Liver (tissue), 9 donors: ENCODE results near the gene MARK3. TPM values are rescaled to one million over a fixed set of nuclear protein-coding genes. Genes with fewer than 3 reads are reported as not detected.

Experiments used
- DNase-seq: peaks from one replicate; pipeline ENCODE4 v3.0.0-alpha.2; 2017; ENCODE audit warnings: low spot score
- H3K27ac ChIP-seq, 2 donors: one replicate each; pipeline ENCODE4 v1.7.0; 2013; ENCODE audit warnings: inconsistent platforms in 2 of 2, low read length in 2 of 2, control low read depth in 1 of 2, low read depth in 1 of 2, mild to moderate bottlenecking in 1 of 2
- H3K27me3 ChIP-seq, 4 donors: one replicate each; pipeline versions ENCODE4 v1.6.1 to v1.7.0; 2013; ENCODE audit warnings: low read length in 3 of 4, inconsistent platforms in 1 of 4, mild to moderate bottlenecking in 1 of 4, moderate library complexity in 1 of 4; ENCODE audit not compliant: control insufficient read depth in 4 of 4, insufficient read depth in 4 of 4
- H3K36me3 ChIP-seq, 4 donors: one replicate each; pipeline versions ENCODE4 v1.6.1 to v1.7.0; 2013; ENCODE audit warnings: low read length in 3 of 4, mild to moderate bottlenecking in 3 of 4, low read depth in 1 of 4, moderate library complexity in 1 of 4; ENCODE audit not compliant: control insufficient read depth in 4 of 4, insufficient read depth in 3 of 4
- H3K4me1 ChIP-seq, 4 donors: one replicate each; pipeline versions ENCODE4 v1.6.1 to v1.7.0; 2013; ENCODE audit warnings: low read length in 3 of 4, mild to moderate bottlenecking in 3 of 4, moderate library complexity in 1 of 4; ENCODE audit not compliant: control insufficient read depth in 4 of 4, insufficient read depth in 4 of 4
- H3K4me3 ChIP-seq, 3 donors: one replicate each; pipeline versions ENCODE4 v1.6.1 to v1.7.0; 2013; ENCODE audit warnings: low read length in 3 of 3, control low read depth in 1 of 3, low read depth in 1 of 3, mild to moderate bottlenecking in 1 of 3
- H3K9ac ChIP-seq, 2 donors: one replicate each; pipeline ENCODE4 v1.7.0; 2013; ENCODE audit warnings: low read length in 2 of 2, mild to moderate bottlenecking in 2 of 2, moderate library complexity in 2 of 2, control low read depth in 1 of 2, low read depth in 1 of 2
- H3K9me3 ChIP-seq, 4 donors: one replicate each; pipeline versions ENCODE4 v1.6.1 to v1.7.0; 2013; ENCODE audit warnings: low read length in 3 of 4; ENCODE audit not compliant: control insufficient read depth in 4 of 4
- ATF3 ChIP-seq: IDR thresholded peaks from 2 replicates; pipeline ENCODE4 v1.6.1; 2016; ENCODE audit warnings: antibody characterized with exemption
- CTCF ChIP-seq: fragments of 150-350 bp; IDR thresholded peaks from 2 replicates; pipeline ENCODE4 v1.5.1; 2017; ENCODE audit warnings: improper control_type of control experiment, low read depth, low read length; ENCODE audit not compliant: missing input control
- EGR1 ChIP-seq, 2 donors: IDR thresholded peaks; 2 replicates each; pipeline ENCODE4 v1.6.1; 2016 to 2018; ENCODE audit warnings: antibody characterized with exemption in 2 of 2, low read depth in 2 of 2
- FOXA1 ChIP-seq: IDR thresholded peaks from 2 replicates; pipeline ENCODE4 v1.6.1; 2016; ENCODE audit warnings: antibody characterized with exemption
- FOXA2 ChIP-seq: IDR thresholded peaks from 2 replicates; pipeline ENCODE4 v1.6.1; 2016; ENCODE audit warnings: antibody characterized with exemption
- GABPA ChIP-seq, 2 donors: IDR thresholded peaks in 1 of 2; conservative IDR thresholded peaks in 1 of 2; 2 replicates each; pipeline ENCODE4 v1.6.1; 2016; ENCODE audit warnings: antibody characterized with exemption in 2 of 2, mild to moderate bottlenecking in 1 of 2, moderate library complexity in 1 of 2
- HNF4A ChIP-seq, 2 donors: conservative IDR thresholded peaks; 2 replicates each; pipeline ENCODE4 v1.6.1; 2016; ENCODE audit warnings: antibody characterized with exemption in 2 of 2, mild to moderate bottlenecking in 2 of 2
- HNF4G ChIP-seq: IDR thresholded peaks from 2 replicates; pipeline ENCODE4 v1.6.1; 2016; ENCODE audit warnings: antibody characterized with exemption
- JUND ChIP-seq, 2 donors: IDR thresholded peaks; 2 replicates each; pipeline ENCODE4 v1.6.1; 2016; ENCODE audit warnings: antibody characterized with exemption in 2 of 2
- MAX ChIP-seq: IDR thresholded peaks from 2 replicates; pipeline ENCODE4 v1.6.1; 2016; ENCODE audit warnings: antibody characterized with exemption
- NR2F2 ChIP-seq: IDR thresholded peaks from 2 replicates; pipeline ENCODE4 v1.6.1; 2016; ENCODE audit warnings: antibody characterized with exemption
- RAD21 ChIP-seq, 2 donors: IDR thresholded peaks; 2 replicates each; pipeline ENCODE4 v1.6.1; 2016; ENCODE audit warnings: antibody characterized with exemption in 2 of 2, mild to moderate bottlenecking in 2 of 2
- REST ChIP-seq: IDR thresholded peaks from 2 replicates; pipeline ENCODE4 v1.6.1; 2016; ENCODE audit warnings: antibody characterized with exemption, mild to moderate bottlenecking
- RXRA ChIP-seq, 2 donors: IDR thresholded peaks; 2 replicates each; pipeline ENCODE4 v1.6.1; 2017 to 2018; ENCODE audit warnings: antibody characterized with exemption in 2 of 2, mild to moderate bottlenecking in 1 of 2
- SP1 ChIP-seq: IDR thresholded peaks from 2 replicates; pipeline ENCODE4 v1.6.1; 2018; ENCODE audit warnings: antibody characterized with exemption, mild to moderate bottlenecking
- TAF1 ChIP-seq: conservative IDR thresholded peaks from 2 replicates; pipeline ENCODE4 v1.6.1; 2016; ENCODE audit warnings: antibody characterized with exemption, mild to moderate bottlenecking
- YY1 ChIP-seq: IDR thresholded peaks from 2 replicates; pipeline ENCODE4 v1.6.1; 2016; ENCODE audit warnings: antibody characterized with exemption, mild to moderate bottlenecking
- ZBTB33 ChIP-seq: IDR thresholded peaks from 2 replicates; pipeline ENCODE4 v1.6.1; 2016; ENCODE audit warnings: antibody characterized with exemption
- WGBS: extraction: QIAGEN DNeasy Blood & Tissue Kit; methylation state at CpG from one replicate; pipeline ENCODE4 v1.1.7; 2013; 5-methylcytosine and 5-hydroxymethylcytosine counted together
- polyA plus RNA-seq, 2 donors: library from polyadenylated mRNA; stranded (reverse) in 1 of 2; unstranded in 1 of 2; fragments of 200-250 nt in 1 of 2; fragments of >200 nt in 1 of 2; fragmentation: Nextera tagmentation in 1 of 2; extraction: Ambion mirVana in 1 of 2; gene quantifications; one replicate each; pipeline versions ENCODE4 v1.2.1 to v1.2.3, GENCODE V29; 2013 to 2015
- total RNA-seq, 2 donors: library from RNA; depleted of rRNA; stranded (reverse); fragments of >200 nt; gene quantifications; one replicate each; pipeline ENCODE4 v1.2.3, GENCODE V29; 2014
- donor health status: healthy.
- donor health status: healthy.
- donor health status: healthy.
- donor health status: healthy.
- donor health status: healthy.

MARK3 gene
- total and polyA plus RNA-seq, 4 donors: 14.1 to 86.0 (median 33.0) TPM

GRCh38 chr14:103434868-103435442 lies 49.7 kb downstream of the MARK3 start (continued):
- no peak for TF ChIP-seq GABPA (IDR thresholded peaks at IDR 0.05 in 1 of 2, conservative IDR thresholded peaks at IDR 0.05 in 1 of 2)
- TF ChIP-seq TAF1: no peak
- TF ChIP-seq FOXA2: no peak
- TF ChIP-seq JUND (IDR thresholded peaks at IDR 0.05): no peak
- no peak for TF ChIP-seq ATF3
- no peak for TF ChIP-seq RXRA (IDR thresholded peaks at IDR 0.05)
- TF ChIP-seq FOXA1: no peak

- peaks cover 0 to 4% (median under 1%) of the 10 kb centered on the region in 4 donors for H3K36me3 ChIP-seq
- WGBS: 94% methylated on average over 5 of the region's 5 CpGs
These were observed 51.3 kb downstream of the MARK3 start for GRCh38 chr14:103436533-103436932.

More at GRCh38 chr14:103436533-103436932, 51.3 kb downstream of the MARK3 start:
- H3K9me3 ChIP-seq: no peaks in the 10 kb centered on the region
- H3K9ac ChIP-seq: no peak overlapping the region
- H3K4me3 ChIP-seq: no peak overlapping the region
- DNase-seq: no peak
- no peaks in the 10 kb centered on the region for H3K4me1 ChIP-seq
- H3K27me3 ChIP-seq: no peaks in the 10 kb centered on the region
- H3K27ac ChIP-seq: no peak overlapping the region
- TF ChIP-seq EGR1 (IDR thresholded peaks at IDR 0.05; ENCODE audit: low read depth in 2 of 2) (no peak), FOXA1 (no peak), SP1 (no peak), JUND (IDR thresholded peaks at IDR 0.05) (no peak), RXRA (IDR thresholded peaks at IDR 0.05) (no peak), HNF4A (conservative IDR thresholded peaks at IDR 0.05) (no peak), ZBTB33 (no peak), GABPA (IDR thresholded peaks at IDR 0.05 in 1 of 2, conservative IDR thresholded peaks at IDR 0.05 in 1 of 2) (no peak), REST (no peak), TAF1 (no peak), NR2F2 (no peak), MAX (no peak), CTCF (no peak), FOXA2 (no peak), HNF4G (no peak), YY1 (no peak), RAD21 (IDR thresholded peaks at IDR 0.05) (no peak), ATF3 (no peak)
